Adrenal gland (tissue), 5 donors: Measurements from ENCODE around the gene KCTD13.
A peak's percentile ranks its signal among the peaks of the same experiment; 100 is the strongest.

ENCODE experiments used
- CTCF ChIP-seq, 6 experiments: fragments of 450-650 bp in 4 of 6; fragments of 200-600 bp in 2 of 6; sonication (generic) in 1 of 6; IDR thresholded peaks; 1 replicate in 5 of 6; 2 replicates in 1 of 6; pipeline versions ENCODE4 v1.5.1 to v1.8.0; 2016 to 2021; ENCODE audit warnings: antibody characterized with exemption in 6 of 6, mild to moderate bottlenecking in 2 of 6, moderate library complexity in 1 of 6
- POLR2A ChIP-seq, 2 donors: fragments of 450-650 bp; IDR thresholded peaks; one replicate each; pipeline ENCODE4 v1.6.1; 2017; ENCODE audit warnings: antibody characterized with exemption in 2 of 2, mild to moderate bottlenecking in 2 of 2, moderate library complexity in 1 of 2
- donor health status: DM: no; HTN: no; CAD: no.

- no peak for TF ChIP-seq CTCF (IDR thresholded peaks at IDR 0.05)
- TF ChIP-seq POLR2A (IDR thresholded peaks at IDR 0.05), result peak in 1 of 2 donors; percentile 39
Observed at GRCh38 chr16:29962344-29962994, 36.4 kb upstream of the KCTD13 start.
